ENCODE results near the gene MICAL2. TPM values are rescaled to one million over a fixed set of nuclear protein-coding genes. Genes with fewer than 3 reads are reported as not detected.

MICAL2 gene
- total and polyA plus RNA-seq, 12 donors: 8.4 to 80.5 (median 34.1) TPM

- WGBS, 4 donors: 47 to 65% (median 57%) methylated on average over 3 to 12 of the region's 12 CpGs
- Histone ChIP-seq H3K9me3 (replicated peaks in 1 of 3) (no peaks in the 10 kb centered on the region), H3K4me3 (no peak overlapping the region), H3K4me1 (replicated peaks in 1 of 2) (no peaks in the 10 kb centered on the region), H3K27ac (peak overlapping the region in 1 of 5 donors; percentile 68), H3K36me3 (replicated peaks in 1 of 2) (peaks cover 0 to 14% of the 10 kb centered on the region in 2 donors), H3K27me3 (no peaks in the 10 kb centered on the region)
- TF ChIP-seq CTCF (IDR thresholded peaks at IDR 0.05) (no peak), POLR2A (IDR thresholded peaks at IDR 0.05) (no peak)
- intact Hi-C loops (cut with DNase I): no loop called here
- DNase-seq: peak; percentile 32 to 85 (median 74)
Observed at GRCh38 chr11:12224537-12224893, 114.1 kb downstream of the MICAL2 start.

GRCh38 chr11:12225046-12225739 lies 114.8 kb downstream of the MICAL2 start:
- Histone ChIP-seq H3K27ac (no peak overlapping the region), H3K36me3 (replicated peaks in 1 of 2) (peaks cover 0 to 14% of the 10 kb centered on the region in 2 donors), H3K4me3 (no peak overlapping the region), H3K4me1 (replicated peaks in 1 of 2) (no peaks in the 10 kb centered on the region), H3K27me3 (no peaks in the 10 kb centered on the region), H3K9me3 (replicated peaks in 1 of 3) (no peaks in the 10 kb centered on the region)
- TF ChIP-seq POLR2A (IDR thresholded peaks at IDR 0.05) (no peak), CTCF (IDR thresholded peaks at IDR 0.05) (no peak)
- DNase-seq: no peak
- WGBS, 4 donors: 83 to 88% (median 84%) methylated on average over 6 to 8 of the region's 8 CpGs
- intact Hi-C loops (cut with DNase I): no loop called here

- Histone ChIP-seq H3K27ac (no peak overlapping the region), H3K36me3 (replicated peaks in 1 of 2) (peaks cover 0 to 14% of the 10 kb centered on the region in 2 donors), H3K27me3 (no peaks in the 10 kb centered on the region), H3K4me1 (replicated peaks in 1 of 2) (no peaks in the 10 kb centered on the region), H3K4me3 (no peak overlapping the region), H3K9me3 (replicated peaks in 1 of 3) (no peaks in the 10 kb centered on the region)
- WGBS, 4 donors: 91 to 96% (median 94%) methylated on average over 8 of the region's 8 CpGs
- TF ChIP-seq CTCF (IDR thresholded peaks at IDR 0.05): no peak
- TF ChIP-seq POLR2A (IDR thresholded peaks at IDR 0.05): no peak
- intact Hi-C loops (cut with DNase I): no loop called here
- no peak for DNase-seq
Observed at GRCh38 chr11:12226093-12226492, 115.7 kb downstream of the MICAL2 start.

- no peak for DNase-seq
- TF ChIP-seq CTCF (IDR thresholded peaks at IDR 0.05) (no peak), POLR2A (IDR thresholded peaks at IDR 0.05) (no peak)
- Histone ChIP-seq H3K27ac (peak overlapping the region in 1 of 5 donors; percentile 10), H3K4me1 (replicated peaks in 1 of 2) (peaks cover 0 to 4% of the 10 kb centered on the region in 2 donors), H3K36me3 (replicated peaks in 1 of 2) (peaks cover 0 to 14% of the 10 kb centered on the region in 2 donors), H3K9me3 (replicated peaks in 1 of 3) (no peaks in the 10 kb centered on the region), H3K4me3 (no peak overlapping the region), H3K27me3 (no peaks in the 10 kb centered on the region)
- 78 to 86% (median 82%) methylated on average over 7 of the region's 7 CpGs for WGBS, 4 donors
- intact Hi-C loops (cut with DNase I): loop anchor here in 1 of 2 donors (10.0 kb wide), 1 partner anchor 295 kb away; no protein-coding TSS in a partner anchor
Observed at GRCh38 chr11:12229450-12230229, 119.2 kb downstream of the MICAL2 start.
